Measurements from ENCODE around the gene NEDD9. TPM values are rescaled to one million over a fixed set of nuclear protein-coding genes. Genes with fewer than 3 reads are reported as not detected.

The NEDD9 gene
- polyA plus RNA-seq, 1 of the 3 experiments (the other 2 are of a cell fraction): 7.4 TPM

DNA sequence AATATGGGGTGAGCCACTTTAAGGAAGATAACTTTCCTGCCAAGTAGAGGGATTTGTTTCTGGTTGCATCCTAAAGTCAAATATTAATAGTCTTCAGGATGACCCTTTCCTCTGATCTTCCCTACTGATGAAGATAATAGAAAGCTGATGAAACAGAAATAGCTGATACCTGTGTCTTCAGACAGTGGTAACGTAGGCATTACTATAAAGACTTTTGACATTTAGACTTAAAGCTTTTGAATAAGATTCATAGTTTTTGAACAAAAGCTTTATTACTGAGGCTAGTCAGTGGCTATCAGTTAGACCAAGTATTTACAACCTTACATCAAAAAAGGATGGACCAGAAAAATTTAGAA, 1.4 kb downstream of the NEDD9 start:
- Histone ChIP-seq H3K27ac (ENCODE audit: low read depth in 2 of 2, low read length in 1 of 2) (peak overlapping the region; percentile 78 to 90), H3K79me2 (ENCODE audit: insufficient read depth) (peaks cover 63% of the 10 kb centered on the region), H2AFZ (ENCODE audit: low read depth) (no peak overlapping the region), H3K9ac (peak overlapping the region; percentile 79), H3K27me3 (ENCODE audit: insufficient read depth) (no peaks in the 10 kb centered on the region), H3K9me2 (no peaks in the 10 kb centered on the region), H3F3A (replicated peaks; ENCODE audit: insufficient read depth) (peaks cover 24% of the 10 kb centered on the region), H3K4me1 (ENCODE audit: control insufficient read depth in 1 of 2, insufficient read depth in 2 of 2, low read depth in 1 of 2, low read length in 1 of 2) (peaks cover 23% of the 10 kb centered on the region in 2 experiments), H3K9me3 (no peaks in the 10 kb centered on the region), H3K36me3 (replicated peaks in 1 of 2; ENCODE audit: control insufficient read depth in 1 of 2, insufficient read depth in 2 of 2, low read length in 1 of 2) (peaks cover 0 to 8% of the 10 kb centered on the region in 2 experiments), H3K4me3 (ENCODE audit: low read depth in 2 of 2, low read length in 1 of 2) (peak overlapping the region; percentile 75 to 91), H3K4me2 (peak overlapping the region; percentile 62), H4K20me1 (ENCODE audit: insufficient read depth) (no peaks in the 10 kb centered on the region)
- ChIA-PET POLR2A (interaction anchor here (0.7 to 3.7 kb wide), 3 partner anchors 10 to 39 kb away, joined by 3 to 23 read pairs (median 6); no protein-coding TSS in a partner anchor), CTCF (interaction anchor here (0.6 to 2.5 kb wide), 6 partner anchors 9 to 265 kb away, joined by 3 to 19 read pairs (median 3); no protein-coding TSS in a partner anchor)
- DNase-seq: no peak
- no peak for TF ChIP-seq MEF2A (IDR thresholded peaks at IDR 0.05; ENCODE audit: borderline replicate concordance, low read depth)
- TF ChIP-seq RFX5 (IDR thresholded peaks at IDR 0.05; ENCODE audit: low read length): no peak
- TF ChIP-seq RCOR1 (IDR thresholded peaks at IDR 0.05; ENCODE audit: low read length): no peak
- no peak for TF ChIP-seq TCF12 (IDR thresholded peaks at IDR 0.05)
- no peak for TF ChIP-seq CTCF (IDR thresholded peaks at IDR 0.05)
- WGBS (ENCODE audit: low lambda C conversion rate): 52% methylated on average over 1 of the region's 1 CpG

- POLR2A ChIA-PET: interaction anchor here (1.9 to 3.7 kb wide), 2 partner anchors 9 to 40 kb away, joined by 6 to 23 read pairs; no protein-coding TSS in a partner anchor
- Histone ChIP-seq H3F3A (replicated peaks; ENCODE audit: insufficient read depth) (peaks cover 25% of the 10 kb centered on the region), H3K4me2 (peak overlapping the region; percentile 62), H3K27ac (ENCODE audit: low read depth in 2 of 2, low read length in 1 of 2) (peak overlapping the region; percentile 78 to 90), H2AFZ (ENCODE audit: low read depth) (no peak overlapping the region), H3K9ac (peak overlapping the region; percentile 79), H3K9me3 (no peaks in the 10 kb centered on the region), H3K27me3 (ENCODE audit: insufficient read depth) (no peaks in the 10 kb centered on the region), H4K20me1 (ENCODE audit: insufficient read depth) (no peaks in the 10 kb centered on the region), H3K36me3 (replicated peaks in 1 of 2; ENCODE audit: control insufficient read depth in 1 of 2, insufficient read depth in 2 of 2, low read length in 1 of 2) (peaks cover 0 to 8% of the 10 kb centered on the region in 2 experiments), H3K4me1 (ENCODE audit: control insufficient read depth in 1 of 2, insufficient read depth in 2 of 2, low read depth in 1 of 2, low read length in 1 of 2) (peaks cover 17 to 20% of the 10 kb centered on the region in 2 experiments), H3K9me2 (no peaks in the 10 kb centered on the region), H3K4me3 (ENCODE audit: low read depth in 2 of 2, low read length in 1 of 2) (peak overlapping the region; percentile 75 to 91), H3K79me2 (ENCODE audit: insufficient read depth) (peaks cover 69% of the 10 kb centered on the region)
- CTCF ChIA-PET: interaction anchor here (0.6 to 2.5 kb wide), 7 partner anchors 8 to 266 kb away, joined by 3 to 19 read pairs (median 3); no protein-coding TSS in a partner anchor
- no peak for DNase-seq
- TF ChIP-seq RFX5 (IDR thresholded peaks at IDR 0.05; ENCODE audit: low read length) (no peak), RCOR1 (IDR thresholded peaks at IDR 0.05; ENCODE audit: low read length) (no peak), TEAD4 (IDR thresholded peaks at IDR 0.05; ENCODE audit: borderline replicate concordance, insufficient read depth) (no peak), SIN3A (IDR thresholded peaks at IDR 0.05; ENCODE audit: borderline replicate concordance, low read depth, low read length) (no peak), GABPA (IDR thresholded peaks at IDR 0.05; ENCODE audit: low read depth) (no peak), POLR2AphosphoS5 (IDR thresholded peaks at IDR 0.05; ENCODE audit: low read depth, low read length) (no peak), MXI1 (IDR thresholded peaks at IDR 0.05; ENCODE audit: low read depth, low read length) (no peak), EZH2phosphoT487 (IDR thresholded peaks at IDR 0.05; ENCODE audit: borderline replicate concordance, low read depth) (no peak), EP300 (IDR thresholded peaks at IDR 0.05; ENCODE audit: borderline replicate concordance in 1 of 2, low read depth in 1 of 2, low read length in 1 of 2) (no peak), ELF1 (IDR thresholded peaks at IDR 0.05) (no peak), FOSL2 (IDR thresholded peaks at IDR 0.05; ENCODE audit: borderline replicate concordance, low read depth) (no peak)
- 72% methylated on average over 9 of the region's 9 CpGs for WGBS (ENCODE audit: low lambda C conversion rate)
Observed at GRCh38 chr6:11230158-11231107, 2.0 kb downstream of the NEDD9 start.
